A549 (cell line): ENCODE data around the gene PCDHGC5. TPM values are rescaled to one million over a fixed set of nuclear protein-coding genes. Genes with fewer than 3 reads are reported as not detected.

Source experiments
- ATAC-seq, 2 experiments: fragments of 200-7000 bp in 1 of 2; fragments of >200 bp in 1 of 2; cut with Nextera tagmentation in 1 of 2; cut with Tn5 transposase in 1 of 2; 3 replicates each; pipeline versions ENCODE4 v1.8.0 to v1.9.1; 2018 to 2020; ENCODE audit warnings: mild to moderate bottlenecking in 1 of 2, moderate library complexity in 1 of 2
- CTCF ChIA-PET: fragments of 300-600 bp; sonication (Branson Sonifier 250); formaldehyde crosslinking; extraction: SDS; loops from one replicate; lab custom pipeline; 2021; ENCODE audit warnings: antibody characterized with exemption, inconsistent platforms; lab: Yijun Ruan, JAX
- POLR2A ChIA-PET: fragments of 350-600 bp; formaldehyde crosslinking; extraction: SDS; loops from one replicate; lab custom pipeline; 2021; ENCODE audit warnings: antibody characterized with exemption, inconsistent platforms; lab: Yijun Ruan, JAX
- DNase-seq, 2 experiments: peaks; one replicate each; pipeline versions ENCODE4 v3.0.0 to v3.0.0-alpha.2; 2011 to 2016; ENCODE audit warnings: low read depth in 1 of 2, low spot score in 1 of 2
- FAIRE-seq: peaks from 2 replicates; lab custom pipeline; 2011; peaks lifted over from hg19 to GRCh38; lab: Jason Lieb, UNC
- H3K27ac ChIP-seq, 2 experiments: fragments of >200 bp; sonication (Bioruptor Twin); formaldehyde crosslinking; 3 replicates each; pipeline ENCODE4 v1.5.1; 2016 to 2017
- H3K4me1 ChIP-seq: fragments of >200 bp; sonication (Bioruptor Twin); formaldehyde crosslinking; 3 replicates; pipeline ENCODE4 v1.6.1; 2016
- H3K4me2 ChIP-seq: fragments of >200 bp; sonication (Bioruptor Twin); formaldehyde crosslinking; 3 replicates; pipeline ENCODE4 v1.6.1; 2016
- H3K4me3 ChIP-seq: fragments of >200 bp; sonication (Bioruptor Twin); formaldehyde crosslinking; 3 replicates; pipeline ENCODE4 v1.5.1; 2016
- H3K9me3 ChIP-seq: fragments of >200 bp; sonication (Bioruptor Twin); formaldehyde crosslinking; 3 replicates; pipeline ENCODE4 v1.6.1; 2016
- BCL3 ChIP-seq: fragments of >200 bp; sonication (Bioruptor Twin); formaldehyde crosslinking; IDR thresholded peaks from 3 replicates; pipeline ENCODE4 v1.6.1; 2016
- CBX2 ChIP-seq: fragments of 200-600 bp; sonication (generic); IDR thresholded peaks from 2 replicates; pipeline ENCODE4 v1.6.1; 2016; ENCODE audit warnings: low read depth, mild to moderate bottlenecking, borderline replicate concordance
- CEBPB ChIP-seq, 2 experiments: fragments of >200 bp in 1 of 2; sonication (Bioruptor Twin) in 1 of 2; formaldehyde crosslinking in 1 of 2; IDR thresholded peaks; 2 replicates each; pipeline ENCODE4 v1.6.1; 2012 to 2016
- CHD4 ChIP-seq: fragments of 200-600 bp; sonication (generic); IDR thresholded peaks from 2 replicates; pipeline ENCODE4 v1.6.1; 2016; ENCODE audit warnings: antibody characterized with exemption, mild to moderate bottlenecking, borderline replicate concordance
- EHF ChIP-seq: fragments of 250-450 bp; sonication (Bioruptor Pico); IDR thresholded peaks from 2 replicates; pipeline ENCODE4 v1.5.0; 2020; ENCODE audit warnings: mild to moderate bottlenecking
- EHMT2 ChIP-seq: fragments of 200-600 bp; sonication (generic); IDR thresholded peaks from 2 replicates; pipeline ENCODE4 v1.6.1; 2016; ENCODE audit warnings: antibody characterized with exemption, low read depth, mild to moderate bottlenecking, moderate library complexity
- ESRRA ChIP-seq: fragments of 150-350 bp; IDR thresholded peaks from 2 replicates; pipeline ENCODE4 v1.6.1; 2014; ENCODE audit warnings: mild to moderate bottlenecking, low read length, borderline replicate concordance
- FOXS1 ChIP-seq: fragments of 250-450 bp; sonication (Bioruptor Pico); IDR thresholded peaks from 2 replicates; pipeline ENCODE4 v1.5.0; 2020; ENCODE audit warnings: mild to moderate bottlenecking, moderate library complexity
- GATA3 ChIP-seq: IDR thresholded peaks from 2 replicates; pipeline ENCODE4 v1.6.1; 2012; ENCODE audit warnings: borderline replicate concordance
- HEYL ChIP-seq: fragments of 250-450 bp; sonication (Bioruptor Pico); IDR thresholded peaks from 2 replicates; pipeline ENCODE4 v1.8.0; 2021; ENCODE audit warnings: mild to moderate bottlenecking, moderate library complexity
- HMGXB4 ChIP-seq: fragments of 250-450 bp; sonication (Bioruptor Pico); IDR thresholded peaks from 2 replicates; pipeline ENCODE4 v1.5.0; 2021; ENCODE audit warnings: mild to moderate bottlenecking, moderate library complexity, borderline replicate concordance
- HOXA7 ChIP-seq: fragments of 250-450 bp; sonication (Bioruptor Pico); IDR thresholded peaks from 2 replicates; pipeline ENCODE4 v1.5.0; 2020; ENCODE audit warnings: mild to moderate bottlenecking, moderate library complexity
- HOXB5 ChIP-seq: fragments of 250-450 bp; sonication (Bioruptor Pico); IDR thresholded peaks from 2 replicates; pipeline ENCODE4 v1.5.0; 2020; ENCODE audit warnings: mild to moderate bottlenecking, moderate library complexity
- JUN ChIP-seq, 2 experiments: fragments of >200 bp; sonication (Bioruptor Twin); formaldehyde crosslinking; IDR thresholded peaks; 2 replicates in 1 of 2; 3 replicates in 1 of 2; pipeline ENCODE4 v1.6.1; 2016 to 2017
- KDM5A ChIP-seq: fragments of 200-600 bp; sonication (generic); IDR thresholded peaks from 2 replicates; pipeline ENCODE4 v1.6.1; 2016; ENCODE audit warnings: antibody characterized with exemption, mild to moderate bottlenecking
- MAZ ChIP-seq: fragments of 150-350 bp; IDR thresholded peaks from 2 replicates; pipeline ENCODE4 v1.6.1; 2014; ENCODE audit warnings: antibody characterized with exemption, low read depth, low read length, borderline replicate concordance
- MYC ChIP-seq: IDR thresholded peaks from 2 replicates; pipeline ENCODE4 v1.6.1; 2012; ENCODE audit warnings: mild to moderate bottlenecking, inconsistent platforms, low read length, improper control_type of control experiment, borderline replicate concordance
- NFE2L2 ChIP-seq: fragments of 150-350 bp; conservative IDR thresholded peaks from 2 replicates; pipeline ENCODE4 v1.6.1; 2014; ENCODE audit warnings: low read length
- PHF8 ChIP-seq: fragments of 200-600 bp; sonication (generic); IDR thresholded peaks from 2 replicates; pipeline ENCODE4 v1.6.1; 2016; ENCODE audit warnings: low read depth, mild to moderate bottlenecking, antibody characterized with exemption, moderate library complexity, borderline replicate concordance
- POLR2A ChIP-seq: IDR thresholded peaks from 2 replicates; pipeline ENCODE4 v1.6.1; 2012; ENCODE audit warnings: mild to moderate bottlenecking, low read length
- POLR2AphosphoS2 ChIP-seq: conservative IDR thresholded peaks from 2 replicates; pipeline ENCODE4 v1.6.1; 2012; ENCODE audit warnings: low read length, improper control_type of control experiment, inconsistent platforms
- RAD21 ChIP-seq, 2 experiments: fragments of >200 bp in 1 of 2; sonication (Bioruptor Twin) in 1 of 2; formaldehyde crosslinking in 1 of 2; IDR thresholded peaks in 1 of 2; conservative IDR thresholded peaks in 1 of 2; 2 replicates in 1 of 2; 3 replicates in 1 of 2; pipeline ENCODE4 v1.6.1; 2012 to 2018; ENCODE audit warnings: inconsistent platforms in 1 of 2
- SREBF2 ChIP-seq: fragments of 450-650 bp; IDR thresholded peaks from 2 replicates; pipeline ENCODE4 v1.6.1; 2014; ENCODE audit warnings: mild to moderate bottlenecking, moderate library complexity
- TFCP2L1 ChIP-seq: fragments of 250-450 bp; sonication (Bioruptor Pico); IDR thresholded peaks from 2 replicates; pipeline ENCODE4 v1.5.0; 2021; ENCODE audit warnings: mild to moderate bottlenecking
- ZC3H11A ChIP-seq: fragments of 450-650 bp; IDR thresholded peaks from 2 replicates; pipeline ENCODE4 v1.6.1; 2014; ENCODE audit warnings: antibody characterized with exemption, mild to moderate bottlenecking
- ZNF302 ChIP-seq: fragments of 250-450 bp; sonication (Bioruptor Pico); IDR thresholded peaks from 2 replicates; pipeline ENCODE4 v1.9.0; 2021; ENCODE audit warnings: inconsistent platforms, mild to moderate bottlenecking, moderate library complexity
- WGBS: methylation state at CpG from one replicate; pipeline ENCODE4 v1.1.6; 2017; ENCODE audit errors: missing lambda C conversion rate; 5-methylcytosine and 5-hydroxymethylcytosine counted together
- polyA plus RNA-seq, 4 experiments: library from polyadenylated mRNA; depleted of rRNA in 3 of 4; stranded (reverse); fragments of >200 nt; fragmentation: RNase III in 1 of 4; extraction: RNeasy Plus Mini Kit Qiagen cat#74134 plus additional on column Dnase treatment in 1 of 4; gene quantifications; 2 replicates in 3 of 4; 3 replicates in 1 of 4; pipeline ENCODE4 v1.2.3, GENCODE V29; 2011 to 2017
- TF ChIP-seq, protein P1 (sequence below): fragments of 200-600 bp; sonication (generic); IDR thresholded peaks from 2 replicates; pipeline ENCODE4 v1.6.1; 2016; ENCODE audit warnings: antibody characterized with exemption, mild to moderate bottlenecking, moderate library complexity

The PCDHGC5 gene
- polyA plus RNA-seq, 2 of the 4 experiments (the other 2 are of a cell fraction), result not detected

- TF ChIP-seq EHMT2 (no peak), HOXB5 (CRISPR knock-in tag) (no peak), HEYL (CRISPR knock-in tag) (no peak), POLR2AphosphoS2 (no peak), ZC3H11A (no peak), CHD4 (no peak)
- TF ChIP-seq, all 56 proteins: peak for 0
Measured at GRCh38 chr5:141477044-141477575, 11.8 kb upstream of the PCDHGC5 start (continued).

DNA sequence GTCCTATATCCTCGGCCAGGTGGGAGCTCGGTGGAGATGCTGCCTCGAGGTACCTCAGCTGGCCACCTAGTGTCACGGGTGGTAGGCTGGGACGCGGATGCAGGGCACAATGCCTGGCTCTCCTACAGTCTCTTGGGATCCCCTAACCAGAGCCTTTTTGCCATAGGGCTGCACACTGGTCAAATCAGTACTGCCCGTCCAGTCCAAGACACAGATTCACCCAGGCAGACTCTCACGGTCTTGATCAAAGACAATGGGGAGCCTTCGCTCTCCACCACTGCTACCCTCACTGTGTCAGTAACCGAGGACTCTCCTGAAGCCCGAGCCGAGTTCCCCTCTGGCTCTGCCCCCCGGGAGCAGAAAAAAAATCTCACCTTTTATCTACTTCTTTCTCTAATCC, 11.1 kb upstream of the PCDHGC5 start:
- Histone ChIP-seq H3K4me2 (no peak overlapping the region), H3K4me1 (no peaks in the 10 kb centered on the region), H3K9me3 (no peaks in the 10 kb centered on the region; the same call in 2 of the 3 replicates), H3K4me3 (no peak overlapping the region), H3K27ac (no peak overlapping the region)
- CTCF ChIA-PET, result interaction anchor here (0.7 to 2.7 kb wide), 7 partner anchors 11 to 114 kb away, joined by 3 to 9 read pairs (median 4); no protein-coding TSS in a partner anchor
- ATAC-seq, result no peak
- no peak for FAIRE-seq
- DNase-seq, result no peak
- TF ChIP-seq NFE2L2, result no peak
- no peak for TF ChIP-seq BCL3
- TF ChIP-seq MYC, result no peak
- no peak for TF ChIP-seq FOXS1 (CRISPR knock-in tag)
- no peak for TF ChIP-seq MAZ
- no peak for TF ChIP-seq RAD21 (conservative IDR thresholded peaks at IDR 0.05 in 1 of 2, IDR thresholded peaks at IDR 0.05 in 1 of 2)
- no peak for TF ChIP-seq TFCP2L1
- no peak for TF ChIP-seq JUN (IDR thresholded peaks at IDR 0.05)
- TF ChIP-seq KDM5A, result no peak
- TF ChIP-seq HOXA7, result no peak
- TF ChIP-seq EHF (CRISPR knock-in tag), result no peak
- no peak for TF ChIP-seq HMGXB4
- no peak for TF ChIP-seq CBX2
- no peak for TF ChIP-seq GATA3
- no peak for TF ChIP-seq ESRRA
- POLR2A ChIA-PET, result no interaction called here
- WGBS, result 62% methylated on average over 11 of the region's 13 CpGs

- ChIA-PET CTCF (interaction anchor here (0.7 to 2.7 kb wide), 7 partner anchors 12 to 113 kb away, joined by 3 to 9 read pairs (median 4); no protein-coding TSS in a partner anchor), POLR2A (no interaction called here)
- no peak for FAIRE-seq
- Histone ChIP-seq H3K9me3 (no peaks in the 10 kb centered on the region; the same call in 2 of the 3 replicates), H3K4me2 (no peak overlapping the region), H3K4me3 (no peak overlapping the region), H3K4me1 (no peaks in the 10 kb centered on the region), H3K27ac (no peak overlapping the region)
- 80% methylated on average over 17 of the region's 20 CpGs for whole genome bisulfite sequencing
- DNase-seq, result no peak
- no peak for ATAC-seq
- TF ChIP-seq HMGXB4 (no peak), NFE2L2 (no peak), POLR2A (no peak), ZNF302 (CRISPR knock-in tag) (no peak), CEBPB (IDR thresholded peaks at IDR 0.05) (no peak), SREBF2 (no peak), TFCP2L1 (no peak), ZC3H11A (no peak), PHF8 (no peak), EHMT2 (no peak)
- TF ChIP-seq, protein P1, sequence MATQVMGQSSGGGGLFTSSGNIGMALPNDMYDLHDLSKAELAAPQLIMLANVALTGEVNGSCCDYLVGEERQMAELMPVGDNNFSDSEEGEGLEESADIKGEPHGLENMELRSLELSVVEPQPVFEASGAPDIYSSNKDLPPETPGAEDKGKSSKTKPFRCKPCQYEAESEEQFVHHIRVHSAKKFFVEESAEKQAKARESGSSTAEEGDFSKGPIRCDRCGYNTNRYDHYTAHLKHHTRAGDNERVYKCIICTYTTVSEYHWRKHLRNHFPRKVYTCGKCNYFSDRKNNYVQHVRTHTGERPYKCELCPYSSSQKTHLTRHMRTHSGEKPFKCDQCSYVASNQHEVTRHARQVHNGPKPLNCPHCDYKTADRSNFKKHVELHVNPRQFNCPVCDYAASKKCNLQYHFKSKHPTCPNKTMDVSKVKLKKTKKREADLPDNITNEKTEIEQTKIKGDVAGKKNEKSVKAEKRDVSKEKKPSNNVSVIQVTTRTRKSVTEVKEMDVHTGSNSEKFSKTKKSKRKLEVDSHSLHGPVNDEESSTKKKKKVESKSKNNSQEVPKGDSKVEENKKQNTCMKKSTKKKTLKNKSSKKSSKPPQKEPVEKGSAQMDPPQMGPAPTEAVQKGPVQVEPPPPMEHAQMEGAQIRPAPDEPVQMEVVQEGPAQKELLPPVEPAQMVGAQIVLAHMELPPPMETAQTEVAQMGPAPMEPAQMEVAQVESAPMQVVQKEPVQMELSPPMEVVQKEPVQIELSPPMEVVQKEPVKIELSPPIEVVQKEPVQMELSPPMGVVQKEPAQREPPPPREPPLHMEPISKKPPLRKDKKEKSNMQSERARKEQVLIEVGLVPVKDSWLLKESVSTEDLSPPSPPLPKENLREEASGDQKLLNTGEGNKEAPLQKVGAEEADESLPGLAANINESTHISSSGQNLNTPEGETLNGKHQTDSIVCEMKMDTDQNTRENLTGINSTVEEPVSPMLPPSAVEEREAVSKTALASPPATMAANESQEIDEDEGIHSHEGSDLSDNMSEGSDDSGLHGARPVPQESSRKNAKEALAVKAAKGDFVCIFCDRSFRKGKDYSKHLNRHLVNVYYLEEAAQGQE, result no peak
Measured at GRCh38 chr5:141478321-141478945, 10.4 kb upstream of the PCDHGC5 start.
